ENCODE data around the gene ESPNL. TPM values are rescaled to one million over a fixed set of nuclear protein-coding genes. Genes with fewer than 3 reads are reported as not detected.
"Not testable (repeated sequence)": the region's sequence is repeated elsewhere in the genome, so short reads cannot be mapped to it uniquely, and the experiment has no call there.

Gene ESPNL
- total RNA-seq, 4 donors from 2014 or later: 0.78 to 1.3 (median 0.83) TPM; not detected in 1

- WGBS: 84% methylated on average over 9 of the region's 13 CpGs
- TF ChIP-seq POLR2AphosphoS5 (IDR thresholded peaks at IDR 0.05) (no peak), POLR2A (IDR thresholded peaks at IDR 0.05; ENCODE audit: low read depth) (no peak), EP300 (IDR thresholded peaks at IDR 0.05) (no peak)
- TF ChIP-seq, protein P1, sequence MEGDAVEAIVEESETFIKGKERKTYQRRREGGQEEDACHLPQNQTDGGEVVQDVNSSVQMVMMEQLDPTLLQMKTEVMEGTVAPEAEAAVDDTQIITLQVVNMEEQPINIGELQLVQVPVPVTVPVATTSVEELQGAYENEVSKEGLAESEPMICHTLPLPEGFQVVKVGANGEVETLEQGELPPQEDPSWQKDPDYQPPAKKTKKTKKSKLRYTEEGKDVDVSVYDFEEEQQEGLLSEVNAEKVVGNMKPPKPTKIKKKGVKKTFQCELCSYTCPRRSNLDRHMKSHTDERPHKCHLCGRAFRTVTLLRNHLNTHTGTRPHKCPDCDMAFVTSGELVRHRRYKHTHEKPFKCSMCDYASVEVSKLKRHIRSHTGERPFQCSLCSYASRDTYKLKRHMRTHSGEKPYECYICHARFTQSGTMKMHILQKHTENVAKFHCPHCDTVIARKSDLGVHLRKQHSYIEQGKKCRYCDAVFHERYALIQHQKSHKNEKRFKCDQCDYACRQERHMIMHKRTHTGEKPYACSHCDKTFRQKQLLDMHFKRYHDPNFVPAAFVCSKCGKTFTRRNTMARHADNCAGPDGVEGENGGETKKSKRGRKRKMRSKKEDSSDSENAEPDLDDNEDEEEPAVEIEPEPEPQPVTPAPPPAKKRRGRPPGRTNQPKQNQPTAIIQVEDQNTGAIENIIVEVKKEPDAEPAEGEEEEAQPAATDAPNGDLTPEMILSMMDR (IDR thresholded peaks at IDR 0.05): no peak
- H3K4me1 ChIP-seq: peaks cover 19 to 42% (median 35%) of the 10 kb centered on the region in 4 donors
- no peak for DNase-seq (ENCODE audit: extremely low spot score)
- H3K4me3 ChIP-seq: no peak overlapping the region
- H3K9me3 ChIP-seq: no peaks in the 10 kb centered on the region
- intact Hi-C loops (cut with DNase I): no loop called here
- peaks cover 16 to 62% (median 57%) of the 10 kb centered on the region in 4 donors for H3K36me3 ChIP-seq
- H3K27me3 ChIP-seq: peaks cover 0 to 14% (median 3%) of the 10 kb centered on the region in 4 donors
- peak overlapping the region; percentile 68 to 81 (median 69) for H3K27ac ChIP-seq (replicated peaks in 1 of 4)
These were observed 68.3 kb downstream of the ESPNL start for GRCh38 chr2:238168196-238169047.

- TF ChIP-seq, protein P1 (IDR thresholded peaks at IDR 0.05): no peak
- TF ChIP-seq POLR2AphosphoS5 (IDR thresholded peaks at IDR 0.05) (peak in 1 of 2 donors; percentile 35), EP300 (IDR thresholded peaks at IDR 0.05) (no peak), POLR2A (IDR thresholded peaks at IDR 0.05; ENCODE audit: low read depth) (no peak)
- Histone ChIP-seq H3K9me3 (no peaks in the 10 kb centered on the region), H3K4me1 (peaks cover 19 to 34% (median 27%) of the 10 kb centered on the region in 4 donors), H3K36me3 (peaks cover 16 to 69% (median 64%) of the 10 kb centered on the region in 4 donors), H3K27ac (replicated peaks in 1 of 4) (peak overlapping the region; percentile 68 to 81 (median 69)), H3K27me3 (peaks cover 0 to 7% (median under 1%) of the 10 kb centered on the region in 4 donors), H3K4me3 (no peak overlapping the region)
- intact Hi-C loops (cut with DNase I): no loop called here
- 45% methylated on average over 5 of the region's 6 CpGs for WGBS
- no peak for DNase-seq (ENCODE audit: extremely low spot score)
These were observed 69.0 kb downstream of the ESPNL start for GRCh38 chr2:238169048-238169707.

GRCh38 chr2:238169708-238170251, 69.6 kb downstream of the ESPNL start:
- H3K27ac ChIP-seq (replicated peaks in 1 of 4): peak overlapping the region; percentile 68 to 81 (median 69)

GRCh38 chr2:238170386-238171071, 70.4 kb downstream of the ESPNL start:
- Histone ChIP-seq H3K36me3 (peaks cover 16 to 83% (median 78%) of the 10 kb centered on the region in 4 donors), H3K4me1 (peaks cover 19 to 32% (median 26%) of the 10 kb centered on the region in 4 donors), H3K9me3 (no peaks in the 10 kb centered on the region), H3K27me3 (no peaks in the 10 kb centered on the region), H3K27ac (replicated peaks in 1 of 4) (peak overlapping the region; percentile 68 to 81 (median 69)), H3K4me3 (no peak overlapping the region)
- no peak for DNase-seq (ENCODE audit: extremely low spot score)
- WGBS: 83% methylated on average over 21 of the region's 21 CpGs
- TF ChIP-seq EP300 (IDR thresholded peaks at IDR 0.05) (no peak), POLR2A (IDR thresholded peaks at IDR 0.05; ENCODE audit: low read depth) (no peak), POLR2AphosphoS5 (IDR thresholded peaks at IDR 0.05) (no peak)
- TF ChIP-seq, protein P1 (IDR thresholded peaks at IDR 0.05): no peak
- intact Hi-C loops (cut with DNase I): no loop called here

More at GRCh38 chr2:238169708-238170251, 69.6 kb downstream of the ESPNL start:
- peaks cover 0 to 4% (median 0%) of the 10 kb centered on the region in 4 donors for H3K27me3 ChIP-seq
- no peak overlapping the region for H3K4me3 ChIP-seq
- no peak for DNase-seq (ENCODE audit: extremely low spot score)
- peaks cover 19 to 32% (median 26%) of the 10 kb centered on the region in 4 donors for H3K4me1 ChIP-seq
- 37% methylated on average over 5 of the region's 5 CpGs for WGBS
- H3K36me3 ChIP-seq: peaks cover 16 to 75% (median 70%) of the 10 kb centered on the region in 4 donors
- intact Hi-C loops (cut with DNase I): no loop called here
- TF ChIP-seq EP300 (IDR thresholded peaks at IDR 0.05) (no peak), POLR2A (IDR thresholded peaks at IDR 0.05; ENCODE audit: low read depth) (no peak), POLR2AphosphoS5 (IDR thresholded peaks at IDR 0.05) (peak in 1 of 2 donors; percentile 11)
- H3K9me3 ChIP-seq: no peaks in the 10 kb centered on the region

DNA sequence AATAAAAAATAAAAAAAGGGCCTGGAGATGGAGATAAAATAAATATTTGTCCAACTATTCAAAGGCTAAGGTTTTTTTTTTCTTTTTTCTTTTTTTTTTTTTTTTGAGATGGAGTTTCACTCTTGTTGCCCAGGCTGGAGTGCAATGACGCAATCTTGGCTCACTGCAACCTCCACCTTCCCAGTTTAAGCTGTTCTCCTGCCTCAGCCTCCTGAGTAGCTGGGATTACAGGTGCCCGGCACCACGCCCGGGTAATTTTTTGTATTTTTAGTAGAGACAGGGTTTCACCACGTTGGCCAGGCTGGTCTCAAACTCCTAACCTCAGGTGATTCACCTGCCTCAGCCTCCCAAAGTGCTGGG, 70.9 kb downstream of the ESPNL start:
- Histone ChIP-seq H3K27ac (replicated peaks in 1 of 4) (peak overlapping the region; percentile 68 to 81 (median 69)), H3K36me3 (peaks cover 16 to 88% (median 81%) of the 10 kb centered on the region in 4 donors), H3K4me1 (peaks cover 19 to 32% (median 26%) of the 10 kb centered on the region in 4 donors)
- H3K4me3 ChIP-seq; DNase-seq (ENCODE audit: extremely low spot score); H3K27me3 ChIP-seq; H3K9me3 ChIP-seq; intact Hi-C loops (cut with DNase I): not testable (repeated sequence)
- WGBS: 87% methylated on average over 5 of the region's 5 CpGs

Data from esophagus muscularis mucosa (tissue), 4 donors.